HG03175 (cell line): ENCODE measurements around the gene TYRO3.

Source experiments
- ATAC-seq: cut with Tn5 transposase; IDR thresholded peaks from one replicate; pipeline ENCODE4 v1.9.1; 2021; ENCODE audit warnings: mild to moderate bottlenecking, moderate library complexity; ENCODE audit not compliant: unreplicated experiment

Gene TYRO3

GRCh38 chr15:41558400-41559238 is at the start of gene TYRO3:
Gene TYRO3, plus strand, starts transcription at chr15:41559212. Its CDS starts 46 bp downstream, at chr15:41559258.
- ATAC-seq, result no peak

- no peak for ATAC-seq
Observed at GRCh38 chr15:41510728-41511127, 48.3 kb upstream of the TYRO3 start.

- no peak for ATAC-seq
Observed at GRCh38 chr15:41511331-41511898, 47.6 kb upstream of the TYRO3 start.

GRCh38 chr15:41511899-41512369 is 47.1 kb upstream of the TYRO3 start:
- no peak for ATAC-seq

GRCh38 chr15:41512512-41512939 is 46.5 kb upstream of the TYRO3 start:
- no peak for ATAC-seq

- ATAC-seq, result no peak
Observed at GRCh38 chr15:41512940-41513505, 46.0 kb upstream of the TYRO3 start.

- ATAC-seq, result no peak
Observed at GRCh38 chr15:41513506-41514227, 45.3 kb upstream of the TYRO3 start, which contains the start of gene LTK. Gene LTK, minus strand, starts transcription at chr15:41513827. Its CDS starts 118 bp downstream, at chr15:41513709.

GRCh38 chr15:41517895-41518449 is 41.0 kb upstream of the TYRO3 start:
- no peak for ATAC-seq

- ATAC-seq, result no peak
Observed at GRCh38 chr15:41520636-41521035, 38.4 kb upstream of the TYRO3 start.

- ATAC-seq, result no peak
Observed at GRCh38 chr15:41521614-41522013, 37.4 kb upstream of the TYRO3 start.

- ATAC-seq, result no peak
Observed at GRCh38 chr15:41523097-41523496, 35.9 kb upstream of the TYRO3 start.

GRCh38 chr15:41530363-41530956 is 28.6 kb upstream of the TYRO3 start:
- ATAC-seq, result no peak

- ATAC-seq, result no peak
Observed at GRCh38 chr15:41535544-41535943, 23.5 kb upstream of the TYRO3 start.

GRCh38 chr15:41536866-41537265 is 22.1 kb upstream of the TYRO3 start:
- no peak for ATAC-seq

GRCh38 chr15:41543521-41543870 is 15.5 kb upstream of the TYRO3 start:
- ATAC-seq, result no peak

- ATAC-seq, result no peak
Observed at GRCh38 chr15:41544650-41545015, 14.4 kb upstream of the TYRO3 start.

- no peak for ATAC-seq
Observed at GRCh38 chr15:41545218-41545617, 13.8 kb upstream of the TYRO3 start.

- ATAC-seq, result no peak
Observed at GRCh38 chr15:41546851-41547786, 11.9 kb upstream of the TYRO3 start.

GRCh38 chr15:41550066-41550775 is 8.8 kb upstream of the TYRO3 start:
- ATAC-seq, result no peak
